CD4-positive, alpha-beta T cell treated with Interleukin-15 for 1 hour (primary cell): ENCODE data around the gene EPYC.

Source experiments
- DNase-seq: peaks from one replicate; pipeline ENCODE4 v3.0.0-alpha.2; 2020

The EPYC gene, protein sequence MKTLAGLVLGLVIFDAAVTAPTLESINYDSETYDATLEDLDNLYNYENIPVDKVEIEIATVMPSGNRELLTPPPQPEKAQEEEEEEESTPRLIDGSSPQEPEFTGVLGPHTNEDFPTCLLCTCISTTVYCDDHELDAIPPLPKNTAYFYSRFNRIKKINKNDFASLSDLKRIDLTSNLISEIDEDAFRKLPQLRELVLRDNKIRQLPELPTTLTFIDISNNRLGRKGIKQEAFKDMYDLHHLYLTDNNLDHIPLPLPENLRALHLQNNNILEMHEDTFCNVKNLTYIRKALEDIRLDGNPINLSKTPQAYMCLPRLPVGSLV

GRCh38 chr12:91004872-91005271, at the start of gene EPYC:
EPYC (minus strand) TSS chr12:91004972; CDS start chr12:91002565, 2,407 bp downstream.
- DNase-seq: no peak

GRCh38 chr12:91053951-91054715, 49.4 kb upstream of the EPYC start:
- no peak for DNase-seq

DNA sequence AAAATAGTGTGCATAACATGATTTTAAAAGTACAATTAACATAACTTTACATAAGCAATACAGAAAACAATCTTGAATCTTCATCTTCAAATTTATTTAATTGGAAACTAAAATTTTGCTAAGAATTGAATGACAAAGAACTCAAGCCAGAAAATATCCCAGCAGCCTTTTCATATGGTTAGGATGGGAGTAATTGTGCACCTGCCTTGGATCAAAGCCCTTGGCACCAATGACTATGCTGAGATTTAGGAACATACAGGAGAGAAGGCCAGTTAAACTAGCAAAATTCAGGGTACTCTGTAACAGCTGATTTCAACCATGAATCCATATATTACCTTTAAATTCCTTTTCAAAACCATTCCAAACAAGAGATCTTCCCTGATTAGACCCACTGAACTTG, 47.3 kb upstream of the EPYC start:
- DNase-seq: no peak

DNA sequence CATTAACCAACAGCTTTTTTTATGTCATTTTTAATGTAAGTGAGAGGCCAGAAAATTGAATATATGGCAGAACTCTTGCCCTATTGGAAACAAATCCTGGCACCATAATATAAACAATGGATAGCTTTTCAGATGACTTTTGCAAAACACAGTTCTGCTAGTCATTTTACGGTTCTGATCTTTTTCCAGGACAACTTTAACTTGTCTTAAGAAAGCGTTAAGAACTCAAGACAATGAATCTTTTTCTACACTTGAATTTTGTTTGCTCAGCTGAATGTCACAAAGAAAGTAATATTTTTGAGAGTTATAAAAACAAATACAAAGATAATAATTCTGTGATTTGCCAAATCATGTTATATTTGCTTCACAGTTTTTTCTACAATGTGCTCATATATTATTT, 39.8 kb upstream of the EPYC start:
- no peak for DNase-seq

GRCh38 chr12:91043408-91043807, 38.6 kb upstream of the EPYC start:
- DNase-seq: no peak

- no peak for DNase-seq
These were observed 35.5 kb upstream of the EPYC start for GRCh38 chr12:91040096-91040755.

GRCh38 chr12:91037276-91037675, 32.5 kb upstream of the EPYC start:
- no peak for DNase-seq

GRCh38 chr12:91033251-91033650, 28.5 kb upstream of the EPYC start:
- DNase-seq: no peak

DNA sequence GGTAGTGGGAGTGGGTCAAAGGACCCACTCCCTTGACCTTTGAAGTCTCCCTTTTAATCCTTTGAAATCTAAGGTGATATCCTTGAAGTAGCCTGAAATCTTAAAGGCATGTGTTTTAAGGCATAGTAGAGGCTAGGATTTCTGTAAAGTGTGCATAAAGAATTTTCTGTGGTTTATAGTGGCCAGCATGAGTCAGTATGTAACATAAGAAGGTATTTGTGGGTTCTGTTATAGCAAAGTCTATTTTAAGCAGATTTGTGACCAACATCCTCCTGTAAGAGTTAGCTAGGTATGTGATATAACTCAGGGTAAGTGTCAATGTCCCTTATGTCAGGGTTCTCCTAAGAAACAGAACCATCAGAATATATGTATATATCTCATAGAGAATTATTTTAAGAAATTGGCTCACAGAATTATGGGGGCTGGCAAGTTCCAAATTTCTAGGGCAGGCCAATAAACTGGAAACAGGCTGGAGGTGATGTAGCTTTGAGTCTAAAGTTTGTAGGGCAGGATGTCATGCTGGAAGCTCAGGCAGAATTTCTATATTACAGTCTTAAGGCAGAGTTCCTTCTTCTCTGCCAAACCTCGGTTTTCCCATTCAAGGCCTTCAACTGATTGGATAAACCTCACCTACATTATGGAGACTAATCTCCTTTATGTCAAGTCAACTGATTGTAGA, 18.7 kb upstream of the EPYC start:
- DNase-seq: no peak

DNA sequence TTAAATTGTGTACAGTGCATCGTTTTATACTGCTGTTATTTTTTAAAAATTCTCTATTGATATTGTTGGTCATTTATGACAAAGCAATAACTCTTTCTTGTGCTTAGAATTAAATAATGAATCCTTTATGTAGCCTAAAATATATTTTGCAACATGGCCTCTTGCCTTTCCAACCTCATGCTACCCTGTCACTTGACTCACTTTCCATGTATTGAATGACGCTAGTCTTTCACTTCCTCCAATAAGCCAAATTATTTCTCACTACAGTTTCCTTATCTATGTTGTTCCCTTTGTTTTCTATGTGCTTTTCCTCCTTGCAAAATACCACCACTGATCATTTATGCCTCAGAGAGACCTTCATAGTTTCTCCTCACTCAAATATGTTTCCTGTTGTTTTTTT, 16.3 kb upstream of the EPYC start:
- no peak for DNase-seq

- no peak for DNase-seq
These were observed 14.7 kb upstream of the EPYC start for GRCh38 chr12:91019455-91019854.

DNA sequence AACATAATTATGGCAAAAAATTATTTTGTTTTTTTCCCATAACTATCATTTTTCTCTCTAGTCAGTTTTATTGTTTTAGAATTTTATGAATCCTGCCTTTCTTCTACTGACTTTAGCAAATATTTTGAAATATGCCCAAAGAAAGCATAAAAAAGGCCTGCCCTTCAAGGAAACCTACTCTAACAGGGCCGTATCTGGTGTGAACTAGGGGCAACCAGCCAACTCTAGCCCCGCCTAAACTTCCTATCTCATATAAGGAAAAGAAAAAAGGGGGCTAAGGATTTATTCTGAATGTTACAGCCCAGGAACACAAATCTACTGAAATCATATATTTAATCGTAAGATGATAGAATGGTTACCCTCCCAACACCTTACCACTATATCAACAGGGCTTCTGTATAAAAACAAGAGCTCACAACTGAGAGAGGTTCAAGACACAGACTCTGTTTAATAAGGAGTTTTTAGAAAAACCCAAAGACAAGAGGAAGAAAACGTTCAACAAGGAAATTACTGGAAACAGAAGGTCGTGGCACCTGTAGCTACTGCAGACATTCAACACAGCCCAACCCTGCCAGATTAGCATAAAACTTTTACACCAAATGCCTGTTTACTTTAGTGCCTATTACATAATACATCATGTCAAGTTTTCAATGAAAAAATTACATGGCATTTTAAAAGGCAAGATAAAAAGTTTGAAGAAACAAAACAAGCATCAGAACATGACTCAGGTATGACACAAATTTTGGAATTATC, 12.9 kb upstream of the EPYC start:
- DNase-seq: no peak

GRCh38 chr12:91017043-91017442, 12.3 kb upstream of the EPYC start:
- no peak for DNase-seq

DNA sequence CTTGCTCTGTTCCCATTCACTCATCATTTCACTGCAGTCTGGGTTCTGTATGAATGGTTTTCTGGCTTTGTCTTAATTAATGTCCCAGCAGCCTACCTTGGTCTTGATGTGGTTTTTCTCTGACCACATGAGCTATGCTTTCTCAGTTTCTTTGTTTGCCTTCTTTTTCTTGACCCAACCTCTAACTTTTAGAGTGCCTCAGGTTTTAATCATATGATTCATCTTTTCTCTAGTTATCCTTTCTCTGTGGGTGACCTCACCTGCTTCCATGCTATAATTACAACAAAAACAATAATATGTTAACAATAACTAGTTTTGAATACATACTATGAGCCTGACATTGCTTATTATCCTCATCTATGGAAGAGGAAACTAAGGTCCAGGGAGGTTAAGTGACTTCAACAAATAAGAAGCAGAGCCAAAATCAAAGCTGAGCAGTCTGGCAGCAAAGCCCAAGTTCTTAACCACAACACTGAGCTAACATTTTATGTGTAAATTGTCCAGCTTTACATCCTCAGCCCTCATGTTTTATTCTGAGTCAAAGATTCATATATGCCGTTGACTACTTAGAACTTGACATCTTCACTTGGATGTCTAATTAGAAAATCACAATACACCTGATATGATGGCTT, 4.7 kb upstream of the EPYC start:
- no peak for DNase-seq

GRCh38 chr12:91007531-91008290, 2.9 kb upstream of the EPYC start:
- no peak for DNase-seq

DNA sequence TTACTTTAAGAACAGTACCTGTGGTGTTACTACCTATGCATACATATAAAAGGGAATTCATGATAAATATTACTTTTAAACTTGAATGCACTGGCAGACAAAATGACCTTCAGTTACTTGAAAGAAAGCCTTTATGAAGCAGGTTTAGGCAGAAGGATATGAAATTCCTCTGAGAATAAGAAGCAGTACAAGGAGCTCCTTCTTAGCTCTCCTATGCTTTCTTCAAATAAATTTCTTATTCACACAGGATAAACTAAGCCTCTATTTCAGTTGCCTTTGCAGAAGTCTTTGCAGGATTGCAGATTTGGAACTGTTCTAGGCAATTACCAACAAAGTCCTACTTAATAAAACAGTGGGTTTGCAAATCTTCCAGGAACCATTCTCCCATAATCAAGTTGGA, 1.0 kb downstream of the EPYC start:
- DNase-seq: no peak

DNA sequence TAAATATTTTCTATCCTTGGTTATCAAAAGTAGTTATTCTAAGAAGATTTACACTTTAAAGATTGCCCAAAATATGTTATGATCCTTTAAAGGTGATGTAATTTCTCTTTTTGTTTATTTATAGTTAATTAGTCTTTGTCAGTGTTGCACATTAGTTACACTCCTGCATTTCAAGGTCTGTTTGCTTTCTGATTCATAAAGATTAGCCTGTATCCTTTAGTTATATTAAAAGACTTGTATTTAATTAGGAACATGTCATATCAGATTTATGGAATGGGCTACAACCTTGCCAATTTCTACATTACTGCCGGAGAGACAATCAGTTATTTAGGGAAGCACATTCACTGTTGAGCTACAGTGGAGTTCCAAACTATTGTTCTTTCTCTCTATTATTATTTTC, 3.5 kb downstream of the EPYC start:
- DNase-seq: no peak

- no peak for DNase-seq
These were observed 4.8 kb downstream of the EPYC start for GRCh38 chr12:90999966-91000365.

DNA sequence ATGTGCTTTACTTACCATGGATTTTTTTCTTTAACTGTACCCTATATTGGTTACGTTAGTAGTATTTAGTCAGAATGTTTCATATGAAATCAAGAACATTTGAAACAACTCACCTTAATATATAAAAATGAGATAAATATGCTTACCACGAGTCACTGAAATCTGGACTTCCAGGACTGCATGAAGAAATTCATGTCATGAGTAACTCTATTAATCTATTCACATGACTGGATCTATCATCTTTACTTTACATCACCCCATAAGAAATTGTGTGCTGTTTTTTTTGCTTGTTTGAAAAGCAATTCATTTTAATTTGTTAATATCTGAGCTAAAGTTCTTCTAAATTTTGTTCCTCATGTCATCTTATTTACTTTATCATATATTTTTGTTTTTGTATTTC, 5.2 kb downstream of the EPYC start:
- DNase-seq: no peak

DNA sequence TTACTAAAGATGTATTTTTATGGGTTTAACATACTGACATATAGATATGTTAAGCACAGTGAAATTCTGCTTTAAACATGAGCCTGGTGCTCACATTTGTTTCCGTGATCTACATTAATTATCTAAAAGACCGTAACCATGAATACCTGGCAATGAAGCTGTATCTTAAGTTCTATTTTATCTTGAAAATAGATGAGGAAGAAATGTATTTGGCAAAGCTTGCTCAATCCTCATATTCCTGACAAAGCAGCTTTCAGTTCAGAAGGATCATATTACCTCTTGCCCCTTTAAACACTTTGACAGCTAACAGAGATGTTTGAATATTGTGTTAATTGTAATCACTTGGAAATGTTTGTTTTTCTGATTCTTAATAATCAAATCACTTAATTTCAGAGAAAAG, 9.8 kb downstream of the EPYC start:
- no peak for DNase-seq

GRCh38 chr12:90991952-90992465, 12.8 kb downstream of the EPYC start:
- no peak for DNase-seq
